SH-SY5Y (cell line): ENCODE data around the gene DAPL1.

ENCODE experiments used
- GATA2 ChIP-seq: IDR thresholded peaks from 2 replicates; pipeline ENCODE4 v1.6.1; 2011; ENCODE audit warnings: mild to moderate bottlenecking, low read depth, low read length
- GATA3 ChIP-seq: IDR thresholded peaks from 2 replicates; pipeline ENCODE4 v1.6.1; 2011; ENCODE audit warnings: low read depth, mild to moderate bottlenecking, low read length, moderate library complexity

GRCh38 chr2:158783923-158784322 lies 11.2 kb upstream of the DAPL1 start:
- TF ChIP-seq GATA2 (no peak), GATA3 (no peak)
